Endometrial microvascular endothelial cells (primary cell): ENCODE measurements around the gene PLA2G4E. TPM values are rescaled to one million over a fixed set of nuclear protein-coding genes. Genes with fewer than 3 reads are reported as not detected.

Experiments used
- in situ Hi-C: cut with HindIII; loops from 2 replicates; pipeline ENCODE4 v1.10.0; 2017; ENCODE audit warnings: low sequenced_read_pairs, low pct_unique_long_range_greater_than_20kb; ENCODE audit errors: inconsistent ontology term
- total RNA-seq: library from RNA; depleted of rRNA; stranded (reverse); fragments of >200 nt; gene quantifications from one replicate; pipeline ENCODE4 v1.2.3, GENCODE V29; 2015; ENCODE audit errors: inconsistent ontology term

Gene PLA2G4E
- total RNA-seq, 1 donor from 2014 or later: not detected

DNA sequence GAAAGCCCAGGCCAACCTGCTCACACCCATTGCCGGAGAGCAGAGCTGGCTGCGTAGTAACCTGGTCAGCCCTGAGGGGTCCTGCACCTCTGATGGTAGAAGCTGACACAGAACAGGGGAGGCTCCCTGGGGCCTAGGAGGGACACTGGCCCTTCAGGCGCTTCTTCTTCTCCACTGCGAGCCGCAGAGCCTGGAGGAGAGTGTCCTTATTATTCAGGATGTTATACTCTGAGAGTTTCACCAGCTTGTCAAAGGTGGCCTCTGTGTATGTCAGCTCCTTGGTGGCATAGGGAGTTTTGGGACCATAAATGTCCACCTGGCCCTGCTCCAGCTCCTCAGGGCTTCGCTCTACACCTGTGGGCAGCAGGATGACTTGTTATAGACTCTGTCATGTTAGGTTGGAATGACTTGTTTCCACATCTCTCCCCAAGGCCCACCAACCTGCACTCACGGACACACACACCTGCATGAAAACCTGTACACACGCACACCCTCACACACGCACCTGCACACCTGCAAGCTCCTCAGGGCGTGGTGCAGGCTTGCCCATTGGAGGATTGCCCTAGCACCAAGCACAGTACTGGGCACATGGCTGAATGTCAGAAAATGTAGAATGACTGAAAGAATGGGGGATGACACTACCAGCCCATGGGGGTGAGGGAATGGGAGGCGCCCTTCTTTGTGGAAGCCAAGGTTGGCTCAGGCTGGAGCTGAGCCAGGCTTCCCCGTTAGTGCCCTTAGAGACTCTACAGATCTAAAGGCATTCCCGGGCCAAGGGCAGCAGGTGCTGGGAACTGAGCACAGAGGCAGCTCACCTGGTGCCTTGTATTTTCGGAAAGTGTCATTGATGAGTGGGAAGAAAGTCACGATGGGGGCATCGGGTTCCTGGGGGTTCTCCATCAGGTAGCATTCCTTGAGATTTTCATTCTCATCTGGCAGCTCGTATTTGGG, 36.9 kb downstream of the PLA2G4E start:
- in situ Hi-C loops: no loop called here

GRCh38 chr15:41983221-41983620, 37.6 kb downstream of the PLA2G4E start:
- in situ Hi-C loops: no loop called here

DNA sequence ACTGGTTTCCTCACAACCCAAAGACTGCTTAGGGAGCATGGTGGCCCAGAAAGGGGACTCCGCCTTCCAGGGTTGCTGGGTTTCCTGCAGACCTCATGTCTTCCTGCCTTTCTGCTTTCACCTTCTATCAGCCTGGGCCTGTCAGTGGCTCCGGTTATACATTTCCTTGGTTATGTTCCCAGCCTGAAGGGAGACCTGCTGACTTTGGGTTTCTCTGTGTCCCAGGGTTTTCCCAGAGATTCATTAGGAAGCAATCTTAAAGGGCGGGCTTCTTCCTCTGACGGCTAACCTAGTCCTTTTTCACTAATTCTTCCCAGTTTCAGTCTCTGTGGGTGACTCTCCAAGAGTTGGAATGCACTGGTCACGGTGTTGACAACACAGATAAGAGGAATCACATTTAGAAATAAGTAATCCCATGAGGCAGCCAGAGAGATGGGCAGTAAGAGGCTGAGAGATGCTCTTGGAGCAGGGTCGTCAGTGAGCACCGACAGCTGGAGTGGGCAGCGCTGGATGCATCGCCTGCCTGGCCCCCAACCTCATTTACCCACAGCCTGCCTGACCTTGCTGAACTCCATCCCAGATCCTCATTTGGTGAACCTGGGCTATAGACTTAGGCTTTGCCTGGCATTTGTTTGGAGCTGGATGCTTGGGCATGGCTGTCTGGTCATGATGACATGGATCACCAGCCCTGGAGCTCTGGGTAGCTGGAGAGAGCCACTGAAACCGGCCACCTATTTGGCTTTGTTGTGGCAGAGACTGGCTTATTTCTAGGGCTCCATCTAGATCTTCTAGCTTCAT, 38.5 kb downstream of the PLA2G4E start:
- in situ Hi-C loops: no loop called here

DNA sequence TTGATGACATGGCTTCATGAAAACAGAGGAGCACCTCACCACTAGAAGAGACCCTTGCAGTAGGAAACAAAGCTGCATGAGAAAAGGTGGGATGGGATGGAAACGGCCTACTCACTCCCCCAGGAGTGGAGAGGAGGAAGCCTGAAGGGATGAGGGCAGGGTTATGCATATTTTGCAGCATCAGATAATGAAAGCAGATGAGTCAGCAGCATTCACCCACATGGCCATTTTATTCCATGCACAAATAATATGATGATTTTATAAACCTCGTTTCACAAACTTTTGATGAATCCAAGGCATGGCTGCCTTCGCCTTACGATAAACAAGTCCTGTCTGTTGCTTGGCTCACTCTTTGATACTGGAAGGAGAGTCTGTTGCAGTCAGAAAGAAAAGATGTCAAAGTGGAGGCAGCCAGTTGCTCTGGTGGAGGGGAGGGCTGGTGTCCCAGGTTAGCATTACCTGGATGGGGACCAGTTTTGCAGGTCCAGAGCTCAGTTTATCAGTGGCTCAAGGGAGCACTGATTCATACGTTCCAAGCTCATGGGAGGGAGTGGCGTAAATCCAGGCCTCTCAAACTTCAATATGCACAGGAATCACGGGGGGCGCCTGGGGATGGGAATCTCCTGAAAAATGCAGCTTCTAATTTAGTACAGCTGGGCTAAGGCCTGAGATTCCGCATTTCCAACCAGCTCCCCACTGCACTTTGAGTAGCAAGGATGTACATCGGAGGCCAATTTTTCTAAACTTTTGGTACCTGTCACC, 39.3 kb downstream of the PLA2G4E start:
- in situ Hi-C loops: no loop called here

GRCh38 chr15:41980654-41981323, 40.1 kb downstream of the PLA2G4E start:
- in situ Hi-C loops: no loop called here

GRCh38 chr15:41979493-41980266, 41.2 kb downstream of the PLA2G4E start:
- in situ Hi-C loops: no loop called here

GRCh38 chr15:41978534-41978933, 42.3 kb downstream of the PLA2G4E start:
- in situ Hi-C loops: no loop called here

GRCh38 chr15:41977757-41978383, 43.0 kb downstream of the PLA2G4E start:
- in situ Hi-C loops: no loop called here

- in situ Hi-C loops: no loop called here
Observed at GRCh38 chr15:41975669-41976068, 45.2 kb downstream of the PLA2G4E start.

- in situ Hi-C loops: no loop called here
Observed at GRCh38 chr15:41974041-41974440, 46.8 kb downstream of the PLA2G4E start.

GRCh38 chr15:41972253-41973242, 48.3 kb downstream of the PLA2G4E start, which contains the start of gene EHD4:
EHD4 (minus strand) TSS chr15:41972557; CDS start chr15:41972494, 63 bp downstream.
- in situ Hi-C loops: no loop called here

DNA sequence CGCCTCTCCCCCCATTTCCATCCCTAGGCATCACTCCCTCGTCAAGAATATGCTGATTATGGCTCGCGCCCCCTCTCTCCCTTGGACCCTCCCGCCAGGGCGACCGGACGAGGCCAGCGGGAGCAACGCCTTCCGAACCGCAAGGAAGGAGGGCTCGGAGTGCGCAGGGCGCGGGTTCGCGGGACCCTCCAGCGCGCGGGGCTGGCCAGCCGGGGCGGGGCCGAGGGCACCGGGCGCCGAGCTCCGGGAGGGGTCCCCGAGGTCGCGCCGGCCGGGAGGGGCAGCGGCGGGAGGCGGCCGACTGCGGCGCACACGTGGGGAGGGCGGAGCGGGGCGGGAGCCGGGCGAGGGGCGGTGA, 49.0 kb downstream of the PLA2G4E start:
- in situ Hi-C loops: no loop called here

GRCh38 chr15:41971089-41971894, 49.5 kb downstream of the PLA2G4E start:
- in situ Hi-C loops: no loop called here

DNA sequence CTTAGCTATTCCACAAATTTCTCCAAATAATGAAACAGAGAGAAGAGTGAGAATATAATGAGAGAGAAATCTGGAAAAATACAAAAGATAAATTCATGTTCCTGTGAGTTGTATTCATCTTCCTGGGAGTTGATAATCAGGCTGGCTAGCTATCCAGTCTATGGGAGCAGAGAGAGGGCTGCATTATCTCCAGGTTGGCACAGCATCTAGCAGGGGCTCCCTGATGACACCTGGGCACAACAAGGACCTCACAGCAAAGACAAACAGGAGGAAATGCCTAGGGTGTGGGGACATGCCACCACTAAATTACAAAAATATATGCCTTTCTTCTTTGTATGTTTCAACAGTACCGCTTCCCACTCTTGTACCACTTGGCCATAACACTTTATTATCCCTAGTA, 50.4 kb downstream of the PLA2G4E start:
- in situ Hi-C loops: no loop called here

GRCh38 chr15:41969851-41970431, 50.9 kb downstream of the PLA2G4E start:
- in situ Hi-C loops: no loop called here
